Adrenal gland (tissue), 12 donors: ENCODE measurements around the gene NCOA1. TPM values are rescaled to one million over a fixed set of nuclear protein-coding genes. Genes with fewer than 3 reads are reported as not detected.

ENCODE experiments used
- DNase-seq, 7 donors: peaks; one replicate each; pipeline ENCODE4 v3.0.0-alpha.2; 2019 to 2020
- H3K27ac ChIP-seq, 5 donors: fragments of 200-600 bp; sonication (generic) in 4 of 5; 1 replicate in 3 of 5; 2 replicates in 2 of 5; pipeline versions ENCODE4 v1.5.1 to v1.8.0; 2016 to 2020; ENCODE audit warnings: mild to moderate bottlenecking in 1 of 5
- H3K27me3 ChIP-seq: fragments of 200-600 bp; 2 replicates; pipeline ENCODE4 v1.8.0; 2021
- H3K36me3 ChIP-seq, 2 donors: fragments of 200-600 bp; replicated peaks in 1 of 2; 1 replicate in 1 of 2; 2 replicates in 1 of 2; pipeline versions ENCODE4 v1.5.1 to v1.8.0; 2018 to 2022
- H3K4me1 ChIP-seq, 2 donors: fragments of 200-600 bp; replicated peaks in 1 of 2; 1 replicate in 1 of 2; 2 replicates in 1 of 2; pipeline versions ENCODE4 v1.5.1 to v1.8.0; 2018 to 2021
- H3K4me3 ChIP-seq, 4 donors: fragments of 200-600 bp; sonication (generic) in 3 of 4; one replicate each; pipeline ENCODE4 v1.5.1; 2016 to 2018
- H3K9me3 ChIP-seq, 3 donors: fragments of 200-600 bp; sonication (generic) in 1 of 3; replicated peaks in 1 of 3; 1 replicate in 2 of 3; 2 replicates in 1 of 3; pipeline versions ENCODE4 v1.5.1 to v1.8.0; 2016 to 2021
- POLR2A ChIP-seq, 2 donors: fragments of 450-650 bp; IDR thresholded peaks; one replicate each; pipeline ENCODE4 v1.6.1; 2017; ENCODE audit warnings: antibody characterized with exemption in 2 of 2, mild to moderate bottlenecking in 2 of 2, moderate library complexity in 1 of 2
- WGBS, 4 donors: extraction: QIAGEN DNeasy Blood & Tissue Kit in 2 of 4; methylation state at CpG; one replicate each; pipeline versions ENCODE4 v1.1.5 to v1.1.7; 2013 to 2017; 5-methylcytosine and 5-hydroxymethylcytosine counted together
- intact Hi-C, 2 donors: fragments of 100-400 bp; cut with DNase I; formaldehyde crosslinking; loops; one replicate each; pipeline versions ENCODE4 v1.14.1 to v1.15.0; 2022 to 2023
- polyA plus RNA-seq, 3 donors: library from polyadenylated mRNA; stranded (reverse); fragments of 200-250 nt in 2 of 3; fragments of 350-450 nt in 1 of 3; fragmentation: Illumina TruSeq in 1 of 3; extraction: RNeasy Lipid Tissue Mini Kit (QIAGEN cat#74804) in 1 of 3; gene quantifications; one replicate each; pipeline ENCODE4 v1.2.3, GENCODE V29; 2013 to 2014
- total RNA-seq, 9 donors: library from RNA; depleted of rRNA in 4 of 9; stranded (reverse); fragments of >200 nt in 4 of 9; fragments of 120-200 nt in 1 of 9; fragmentation: NEBNext Ultra II Directional in 1 of 9; extraction: Animal tissue kit (Norgen Biotek cat#: 25700) in 1 of 9; gene quantifications; one replicate each; pipeline versions ENCODE4 v1.1.0 to v1.2.4, GENCODE V29; 2013 to 2023
- TF ChIP-seq, protein P1 (sequence below), 6 experiments: fragments of 450-650 bp in 4 of 6; fragments of 200-600 bp in 2 of 6; sonication (generic) in 1 of 6; IDR thresholded peaks; 1 replicate in 5 of 6; 2 replicates in 1 of 6; pipeline versions ENCODE4 v1.5.1 to v1.8.0; 2016 to 2021; ENCODE audit warnings: antibody characterized with exemption in 6 of 6, mild to moderate bottlenecking in 2 of 6, moderate library complexity in 1 of 6
- donor health status: healthy with polysubstance abuse.
- donor health status: Bipolar disorder and iron deficiency.
- donor health status: DM: yes; HTN: yes; CAD: no.
- donor health status: DM: no; HTN: no; CAD: no.
- donor health status: DM: no; HTN: no; CAD: no.
- donor health status: DM: yes; HTN: yes; CAD: no.

The NCOA1 gene
- total and polyA plus RNA-seq, 12 donors = 13.6 to 85.5 (median 43.6) TPM

DNA sequence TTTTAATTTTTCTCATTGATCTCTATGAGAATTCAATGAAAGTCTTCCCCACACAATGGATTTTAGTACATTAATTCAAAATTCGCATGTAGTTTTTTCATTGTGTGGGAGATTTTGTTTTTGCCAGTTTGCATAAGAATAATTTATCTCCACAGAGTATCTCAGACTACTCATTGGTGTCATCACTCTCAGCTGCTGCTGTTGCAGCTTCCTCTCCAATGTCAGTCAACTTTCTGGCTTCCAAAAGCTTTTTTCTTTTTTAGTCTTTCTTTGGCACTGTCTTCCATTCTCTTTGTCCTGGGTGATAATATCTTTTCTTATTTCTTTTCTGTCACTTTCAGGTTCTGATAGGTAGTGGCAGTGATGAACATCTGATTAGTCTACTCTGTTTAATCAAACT, 251.7 kb downstream of the NCOA1 start:
- TF ChIP-seq POLR2A (IDR thresholded peaks at IDR 0.05) = no peak
- TF ChIP-seq, protein P1, sequence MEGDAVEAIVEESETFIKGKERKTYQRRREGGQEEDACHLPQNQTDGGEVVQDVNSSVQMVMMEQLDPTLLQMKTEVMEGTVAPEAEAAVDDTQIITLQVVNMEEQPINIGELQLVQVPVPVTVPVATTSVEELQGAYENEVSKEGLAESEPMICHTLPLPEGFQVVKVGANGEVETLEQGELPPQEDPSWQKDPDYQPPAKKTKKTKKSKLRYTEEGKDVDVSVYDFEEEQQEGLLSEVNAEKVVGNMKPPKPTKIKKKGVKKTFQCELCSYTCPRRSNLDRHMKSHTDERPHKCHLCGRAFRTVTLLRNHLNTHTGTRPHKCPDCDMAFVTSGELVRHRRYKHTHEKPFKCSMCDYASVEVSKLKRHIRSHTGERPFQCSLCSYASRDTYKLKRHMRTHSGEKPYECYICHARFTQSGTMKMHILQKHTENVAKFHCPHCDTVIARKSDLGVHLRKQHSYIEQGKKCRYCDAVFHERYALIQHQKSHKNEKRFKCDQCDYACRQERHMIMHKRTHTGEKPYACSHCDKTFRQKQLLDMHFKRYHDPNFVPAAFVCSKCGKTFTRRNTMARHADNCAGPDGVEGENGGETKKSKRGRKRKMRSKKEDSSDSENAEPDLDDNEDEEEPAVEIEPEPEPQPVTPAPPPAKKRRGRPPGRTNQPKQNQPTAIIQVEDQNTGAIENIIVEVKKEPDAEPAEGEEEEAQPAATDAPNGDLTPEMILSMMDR (IDR thresholded peaks at IDR 0.05) = no peak
- no peaks in the 10 kb centered on the region for H3K27me3 ChIP-seq
- WGBS, 4 donors = 59 to 78% (median 75%) methylated on average over 1 of the region's 1 CpG
- no peak overlapping the region for H3K27ac ChIP-seq
- peaks cover 0 to 10% of the 10 kb centered on the region in 2 donors for H3K36me3 ChIP-seq
- peaks cover 0 to 20% of the 10 kb centered on the region in 2 donors for H3K4me1 ChIP-seq
- H3K4me3 ChIP-seq = no peak overlapping the region
- no peak for DNase-seq
- intact Hi-C loops = no loop called here
- H3K9me3 ChIP-seq = no peaks in the 10 kb centered on the region

DNA sequence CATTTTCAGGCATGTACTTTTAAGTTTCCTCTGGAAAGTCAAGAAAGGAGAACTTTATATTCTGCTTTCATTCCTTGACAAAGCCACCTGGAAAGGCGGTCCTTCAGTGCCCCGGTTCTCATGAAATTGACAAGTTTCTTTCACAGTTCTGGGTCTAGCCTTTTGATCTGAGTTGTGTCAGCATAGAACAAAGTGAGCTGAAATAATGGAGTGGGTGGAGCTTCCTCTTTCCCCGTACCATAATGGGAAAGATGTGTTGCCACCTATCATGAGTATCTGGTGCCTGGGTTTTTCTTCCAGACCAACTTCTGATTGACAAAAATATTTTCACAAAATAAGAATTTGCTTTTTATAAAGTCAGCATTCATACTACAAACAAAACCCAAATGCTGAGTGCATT, 252.9 kb downstream of the NCOA1 start:
- H3K27ac ChIP-seq = no peak overlapping the region

DNA sequence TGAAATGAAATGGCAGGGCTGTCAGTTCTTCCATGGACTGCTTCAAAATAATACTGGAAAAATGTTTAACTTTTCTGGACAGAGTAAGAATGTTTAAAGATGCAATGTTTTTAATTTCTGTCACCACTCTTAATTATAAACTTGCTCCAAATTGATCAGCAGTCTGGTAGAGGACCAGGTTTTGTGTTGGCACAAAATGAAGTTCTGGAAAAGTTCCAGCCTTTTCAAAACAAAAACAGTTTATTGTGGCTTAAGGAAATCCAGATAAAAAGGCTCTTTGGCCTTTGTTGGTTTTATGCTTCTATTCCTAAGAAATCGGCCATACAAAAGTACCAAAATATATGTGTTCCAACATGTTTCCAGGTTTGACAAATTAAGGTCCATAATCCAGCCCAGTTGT, 253.3 kb downstream of the NCOA1 start:
- WGBS, 4 donors = 47 to 58% (median 56%) methylated on average over 1 of the region's 1 CpG

More for the DNA sequence above, 252.9 kb downstream of the NCOA1 start:
- H3K4me1 ChIP-seq = peaks cover 0 to 20% of the 10 kb centered on the region in 2 donors
- 69 to 80% (median 77%) methylated on average over 3 of the region's 3 CpGs for WGBS, 4 donors
- H3K27me3 ChIP-seq = no peaks in the 10 kb centered on the region
- peaks cover 0 to 10% of the 10 kb centered on the region in 2 donors for H3K36me3 ChIP-seq
- TF ChIP-seq, protein P1 (IDR thresholded peaks at IDR 0.05) = no peak
- no peak for TF ChIP-seq POLR2A (IDR thresholded peaks at IDR 0.05)
- intact Hi-C loops = no loop called here
- no peak overlapping the region for H3K4me3 ChIP-seq
- no peak for DNase-seq
- H3K9me3 ChIP-seq = no peaks in the 10 kb centered on the region

DNA sequence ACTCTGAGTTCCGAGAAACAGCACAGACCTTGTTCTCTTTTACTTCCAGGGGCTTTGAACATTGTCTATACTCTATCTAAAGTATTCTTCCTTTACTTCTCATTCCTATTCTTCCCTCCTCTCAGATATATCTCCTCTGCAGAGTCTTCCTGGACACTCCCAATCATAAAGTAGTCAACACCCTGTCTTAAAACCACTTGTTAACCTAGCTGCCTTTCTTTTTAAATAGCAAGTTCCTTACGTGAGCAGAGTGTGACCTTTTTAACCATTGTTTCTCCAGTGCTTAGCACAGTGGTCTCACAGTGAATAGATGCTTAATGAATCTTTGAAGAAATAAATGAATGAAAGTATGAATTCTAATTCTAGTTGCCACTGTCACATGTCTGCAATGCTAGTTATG, 254.8 kb downstream of the NCOA1 start:
- intact Hi-C loops = no loop called here
- H3K36me3 ChIP-seq = peaks cover 0 to 10% of the 10 kb centered on the region in 2 donors
- no peak for DNase-seq
- no peaks in the 10 kb centered on the region for H3K27me3 ChIP-seq
- 88 to 93% (median 93%) methylated on average over 2 of the region's 2 CpGs for WGBS, 4 donors
- no peaks in the 10 kb centered on the region for H3K9me3 ChIP-seq
- H3K4me3 ChIP-seq = no peak overlapping the region
- H3K27ac ChIP-seq = no peak overlapping the region
- H3K4me1 ChIP-seq = peaks cover 0 to 20% of the 10 kb centered on the region in 2 donors
- TF ChIP-seq, protein P1 (IDR thresholded peaks at IDR 0.05) = no peak
- TF ChIP-seq POLR2A (IDR thresholded peaks at IDR 0.05) = no peak

More for the DNA sequence above, 253.3 kb downstream of the NCOA1 start:
- Histone ChIP-seq H3K27me3 (no peaks in the 10 kb centered on the region), H3K27ac (no peak overlapping the region), H3K9me3 (no peaks in the 10 kb centered on the region), H3K4me3 (no peak overlapping the region), H3K36me3 (peaks cover 0 to 10% of the 10 kb centered on the region in 2 donors), H3K4me1 (peaks cover 0 to 20% of the 10 kb centered on the region in 2 donors)
- DNase-seq = no peak
- TF ChIP-seq POLR2A (IDR thresholded peaks at IDR 0.05) = no peak
- TF ChIP-seq, protein P1 (IDR thresholded peaks at IDR 0.05) = no peak
- intact Hi-C loops = no loop called here
